Mesenchymal stem cell (in vitro differentiated cells and primary cell): ENCODE data around the gene TCF21. TPM values are rescaled to one million over a fixed set of nuclear protein-coding genes. Genes with fewer than 3 reads are reported as not detected.
A peak's percentile ranks its signal among the peaks of the same experiment; 100 is the strongest.

Source experiments
- DNase-seq: peaks from one replicate; pipeline ENCODE4 v3.0.0-alpha.2; 2013
- H2AFZ ChIP-seq: one replicate; pipeline ENCODE4 v1.6.1; 2013; ENCODE audit warnings: low read depth, mild to moderate bottlenecking, control low read depth, inconsistent platforms, low read length, moderate library complexity
- H2AK5ac ChIP-seq: 2 replicates; pipeline ENCODE4 v1.6.1; 2013; ENCODE audit warnings: low read length, moderate library complexity, mild to moderate bottlenecking, inconsistent platforms; ENCODE audit not compliant: severe bottlenecking
- H2BK120ac ChIP-seq: one replicate; pipeline ENCODE4 v1.6.1; 2013; ENCODE audit warnings: low read depth, mild to moderate bottlenecking, inconsistent platforms, low read length, moderate library complexity
- H2BK12ac ChIP-seq, 2 experiments: one replicate each; pipeline ENCODE4 v1.6.1; 2013; ENCODE audit warnings: inconsistent platforms in 2 of 2, low read length in 2 of 2, mild to moderate bottlenecking in 2 of 2, moderate library complexity in 2 of 2, control low read depth in 1 of 2
- H2BK15ac ChIP-seq: one replicate; pipeline ENCODE4 v1.6.1; 2013; ENCODE audit warnings: mild to moderate bottlenecking, low read depth, inconsistent platforms; ENCODE audit not compliant: poor library complexity, severe bottlenecking
- H2BK5ac ChIP-seq: 2 replicates; pipeline ENCODE4 v1.6.1; 2013; ENCODE audit warnings: low read depth, mild to moderate bottlenecking, low read length, control low read depth, inconsistent platforms; ENCODE audit not compliant: poor library complexity, severe bottlenecking
- H3K14ac ChIP-seq, 2 experiments: one replicate each; pipeline ENCODE4 v1.6.1; 2013; ENCODE audit warnings: inconsistent platforms in 2 of 2, low read length in 2 of 2, control low read depth in 1 of 2, mild to moderate bottlenecking in 1 of 2, moderate library complexity in 1 of 2
- H3K18ac ChIP-seq, 2 experiments: one replicate each; pipeline ENCODE4 v1.6.1; 2013; ENCODE audit warnings: inconsistent platforms in 2 of 2, low read length in 2 of 2, control low read depth in 1 of 2, low read depth in 1 of 2, mild to moderate bottlenecking in 1 of 2
- H3K23ac ChIP-seq, 2 experiments: one replicate each; pipeline ENCODE4 v1.6.1; 2013; ENCODE audit warnings: inconsistent platforms in 2 of 2, low read length in 2 of 2, mild to moderate bottlenecking in 2 of 2, moderate library complexity in 2 of 2, control low read depth in 1 of 2
- H3K27ac ChIP-seq: 2 replicates; pipeline ENCODE4 v1.5.1; 2013; ENCODE audit warnings: mild to moderate bottlenecking, moderate library complexity, low read length, control low read depth, inconsistent platforms; ENCODE audit not compliant: poor library complexity, severe bottlenecking
- H3K27me3 ChIP-seq, 2 experiments: 2 replicates each; pipeline versions ENCODE4 v1.6.1 to v1.7.0; 2013; ENCODE audit warnings: low read length in 2 of 2, mild to moderate bottlenecking in 2 of 2, moderate library complexity in 2 of 2, control low read depth in 1 of 2, inconsistent platforms in 1 of 2; ENCODE audit not compliant: control insufficient read depth in 1 of 2, insufficient read depth in 1 of 2
- H3K36me3 ChIP-seq, 2 experiments: 2 replicates each; pipeline versions ENCODE4 v1.6.1 to v1.7.0; 2013; ENCODE audit warnings: low read length in 2 of 2, control low read depth in 1 of 2, inconsistent platforms in 1 of 2, low read depth in 1 of 2, mild to moderate bottlenecking in 1 of 2; ENCODE audit not compliant: insufficient read depth in 2 of 2, control insufficient read depth in 1 of 2
- H3K4ac ChIP-seq, 2 experiments: one replicate each; pipeline ENCODE4 v1.6.1; 2013; ENCODE audit warnings: inconsistent platforms in 2 of 2, low read length in 2 of 2, mild to moderate bottlenecking in 2 of 2, moderate library complexity in 2 of 2, control low read depth in 1 of 2, low read depth in 1 of 2
- H3K4me1 ChIP-seq: 2 replicates; pipeline ENCODE4 v1.6.1; 2013; ENCODE audit warnings: low read depth, low read length, control low read depth; ENCODE audit not compliant: control insufficient read depth, insufficient read depth
- H3K4me2 ChIP-seq: 2 replicates; pipeline ENCODE4 v1.6.1; 2013; ENCODE audit warnings: low read length, mild to moderate bottlenecking, inconsistent platforms; ENCODE audit not compliant: poor library complexity, severe bottlenecking
- H3K4me3 ChIP-seq, 2 experiments: 2 replicates each; pipeline versions ENCODE4 v1.5.1 to v1.7.0; 2013; ENCODE audit warnings: low read length in 2 of 2, mild to moderate bottlenecking in 2 of 2, control low read depth in 1 of 2, low read depth in 1 of 2; ENCODE audit not compliant: insufficient read depth in 1 of 2
- H3K79me1 ChIP-seq: replicated peaks from 2 replicates; pipeline ENCODE4 v1.6.1; 2013; ENCODE audit warnings: mild to moderate bottlenecking, control low read depth, low read length, inconsistent platforms; ENCODE audit not compliant: poor library complexity, severe bottlenecking
- H3K9ac ChIP-seq: 2 replicates; pipeline ENCODE4 v1.7.0; 2013; ENCODE audit warnings: mild to moderate bottlenecking, low read length, moderate library complexity
- H3K9me3 ChIP-seq: 2 replicates; pipeline ENCODE4 v1.7.0; 2013; ENCODE audit warnings: mild to moderate bottlenecking, low read length; ENCODE audit not compliant: control insufficient read depth
- H4K8ac ChIP-seq: one replicate; pipeline ENCODE4 v1.6.1; 2013; ENCODE audit warnings: inconsistent platforms, mild to moderate bottlenecking, low read length, moderate library complexity
- H4K91ac ChIP-seq: one replicate; pipeline ENCODE4 v1.6.1; 2013; ENCODE audit warnings: mild to moderate bottlenecking, low read length, inconsistent platforms
- WGBS: methylation state at CpG from one replicate; pipeline ENCODE4 v1.1.7; 2013; ENCODE audit warnings: mixed read lengths; 5-methylcytosine and 5-hydroxymethylcytosine counted together
- polyA plus RNA-seq, 2 experiments: library from polyadenylated mRNA; stranded (reverse); fragments of 200-250 nt; gene quantifications; one replicate each; pipeline ENCODE4 v1.2.3, GENCODE V29; 2013

The TCF21 gene
- 47.6 TPM for polyA plus RNA-seq (2013, experiment 1 of 2)
- 47.6 TPM for polyA plus RNA-seq (2013, experiment 2 of 2)

- H2AK5ac ChIP-seq = no peak within 1 kb of the TSS
- H2BK12ac ChIP-seq = peak within 1 kb of the TSS in 1 of 2 experiments; percentile 48
- peak within 1 kb of the TSS; percentile 59 for H4K8ac ChIP-seq
- no peaks in the 10 kb centered on the region for H3K36me3 ChIP-seq
- H3K27ac ChIP-seq = no peak within 1 kb of the TSS
- H2BK120ac ChIP-seq = peak within 1 kb of the TSS; percentile 51
- H3K4me3 ChIP-seq = peak within 1 kb of the TSS; percentile 45 to 83
- H3K18ac ChIP-seq = peak within 1 kb of the TSS; percentile 37 to 96
- no peaks in the 10 kb centered on the region for H3K9me3 ChIP-seq
- H2BK15ac ChIP-seq = no peak within 1 kb of the TSS
- H3K9ac ChIP-seq = peak within 1 kb of the TSS; percentile 54
- H4K91ac ChIP-seq = peak within 1 kb of the TSS; percentile 40
- H3K79me1 ChIP-seq = no peaks in the 10 kb centered on the region
- WGBS = 5% methylated on average over 17 of the region's 22 CpGs
- peak within 1 kb of the TSS; percentile 33 to 49 for H3K14ac ChIP-seq
- peaks cover 21% of the 10 kb centered on the region for H3K4me1 ChIP-seq
- H2AFZ ChIP-seq = peak within 1 kb of the TSS; percentile 46
- H3K4ac ChIP-seq = peak within 1 kb of the TSS; percentile 34 to 39
- peak within 1 kb of the TSS; percentile 83 for H3K4me2 ChIP-seq
- peak within 1 kb of the TSS in 1 of 2 experiments; percentile 57 for H3K23ac ChIP-seq
- H3K27me3 ChIP-seq = peaks cover 59 to 65% of the 10 kb centered on the region in 2 experiments
- DNase-seq = peak; percentile 92
- H2BK5ac ChIP-seq = no peak within 1 kb of the TSS
Measured at GRCh38 chr6:133888929-133889556, at the start of gene TCF21. TCF21 (plus strand) TSS chr6:133889113; CDS start chr6:133889398, 285 bp downstream.

- no peak overlapping the region for H2BK12ac ChIP-seq
- H3K79me1 ChIP-seq = no peaks in the 10 kb centered on the region
- H4K91ac ChIP-seq = no peak overlapping the region
- H3K27ac ChIP-seq = no peak overlapping the region
- WGBS = 94% methylated on average over 2 of the region's 3 CpGs
- no peak overlapping the region for H3K4me3 ChIP-seq
- no peak overlapping the region for H4K8ac ChIP-seq
- H3K4ac ChIP-seq = no peak overlapping the region
- no peak overlapping the region for H2BK15ac ChIP-seq
- H2BK5ac ChIP-seq = no peak overlapping the region
- no peaks in the 10 kb centered on the region for H3K36me3 ChIP-seq
- H2BK120ac ChIP-seq = no peak overlapping the region
- no peak for DNase-seq
- H3K4me1 ChIP-seq = peaks cover 5% of the 10 kb centered on the region
- no peak overlapping the region for H2AK5ac ChIP-seq
- no peaks in the 10 kb centered on the region for H3K9me3 ChIP-seq
- no peak overlapping the region for H3K18ac ChIP-seq
- no peaks in the 10 kb centered on the region for H3K27me3 ChIP-seq
- no peak overlapping the region for H3K9ac ChIP-seq
- no peak overlapping the region for H3K14ac ChIP-seq
- H2AFZ ChIP-seq = no peak overlapping the region
- no peak overlapping the region for H3K4me2 ChIP-seq
- no peak overlapping the region for H3K23ac ChIP-seq
Measured at GRCh38 chr6:133841176-133841575, 47.7 kb upstream of the TCF21 start.

GRCh38 chr6:133843098-133843497, 45.8 kb upstream of the TCF21 start:
- no peak overlapping the region for H3K4me2 ChIP-seq
- 100% methylated on average over 2 of the region's 2 CpGs for WGBS

GRCh38 chr6:133844709-133845108, 44.2 kb upstream of the TCF21 start:
- Histone ChIP-seq H2AFZ (no peak overlapping the region), H4K8ac (no peak overlapping the region), H3K9ac (no peak overlapping the region), H2BK12ac (no peak overlapping the region), H4K91ac (no peak overlapping the region), H3K79me1 (no peaks in the 10 kb centered on the region), H3K4me3 (no peak overlapping the region), H3K4me2 (no peak overlapping the region), H2BK120ac (no peak overlapping the region), H3K4ac (no peak overlapping the region), H3K27ac (no peak overlapping the region), H3K36me3 (no peaks in the 10 kb centered on the region), H2BK15ac (no peak overlapping the region), H3K4me1 (no peaks in the 10 kb centered on the region), H3K23ac (no peak overlapping the region), H3K27me3 (no peaks in the 10 kb centered on the region), H2AK5ac (no peak overlapping the region), H3K14ac (no peak overlapping the region), H3K9me3 (no peaks in the 10 kb centered on the region), H2BK5ac (no peak overlapping the region), H3K18ac (no peak overlapping the region)
- WGBS = no CpG with 5 or more reads among the region's 1 CpG
- no peak for DNase-seq

More at GRCh38 chr6:133843098-133843497, 45.8 kb upstream of the TCF21 start:
- no peaks in the 10 kb centered on the region for H3K36me3 ChIP-seq
- no peak overlapping the region for H2AK5ac ChIP-seq
- no peaks in the 10 kb centered on the region for H3K27me3 ChIP-seq
- no peak overlapping the region for H2BK5ac ChIP-seq
- no peak overlapping the region for H2AFZ ChIP-seq
- no peak overlapping the region for H3K23ac ChIP-seq
- no peaks in the 10 kb centered on the region for H3K9me3 ChIP-seq
- H3K4me1 ChIP-seq = no peaks in the 10 kb centered on the region
- H3K4me3 ChIP-seq = no peak overlapping the region
- no peaks in the 10 kb centered on the region for H3K79me1 ChIP-seq
- H3K27ac ChIP-seq = no peak overlapping the region
- H2BK15ac ChIP-seq = no peak overlapping the region
- H3K4ac ChIP-seq = no peak overlapping the region
- H3K18ac ChIP-seq = no peak overlapping the region
- no peak for DNase-seq
- H2BK12ac ChIP-seq = no peak overlapping the region
- no peak overlapping the region for H3K9ac ChIP-seq
- H4K8ac ChIP-seq = no peak overlapping the region
- H2BK120ac ChIP-seq = no peak overlapping the region
- H4K91ac ChIP-seq = no peak overlapping the region
- no peak overlapping the region for H3K14ac ChIP-seq
